Thoracic aorta (tissue), 2 donors: Measurements from ENCODE around the gene DSCAM. TPM values are rescaled to one million over a fixed set of nuclear protein-coding genes. Genes with fewer than 3 reads are reported as not detected.
"Not testable (repeated sequence)": the region's sequence is repeated elsewhere in the genome, so short reads cannot be mapped to it uniquely, and the experiment has no call there.

Source experiments
- ATAC-seq: fragments of 150-250 bp; one replicate; pipeline ENCODE4 v1.8.0; 2017; ENCODE audit warnings: low read depth; ENCODE audit not compliant: insufficient number of reproducible peaks, low FRiP score
- DNase-seq: peaks from one replicate; pipeline ENCODE4 v3.0.0-alpha.2; 2020; ENCODE audit warnings: low spot score
- H3K27ac ChIP-seq, 2 donors: fragments of 200-600 bp; sonication (generic); 1 replicate in 1 of 2; 2 replicates in 1 of 2; pipeline ENCODE4 v1.5.1; 2016; ENCODE audit warnings: mild to moderate bottlenecking in 2 of 2, moderate library complexity in 2 of 2
- H3K27me3 ChIP-seq: fragments of 200-600 bp; sonication (generic); replicated peaks from 2 replicates; pipeline ENCODE4 v1.6.0; 2016; ENCODE audit warnings: mild to moderate bottlenecking; ENCODE audit not compliant: insufficient read depth
- H3K36me3 ChIP-seq: fragments of 200-600 bp; sonication (generic); one replicate; pipeline ENCODE4 v1.5.1; 2016
- H3K4me1 ChIP-seq, 2 donors: fragments of 200-600 bp; sonication (generic); 1 replicate in 1 of 2; 2 replicates in 1 of 2; pipeline versions ENCODE4 v1.5.1 to v1.6.0; 2016; ENCODE audit warnings: low read depth in 2 of 2, mild to moderate bottlenecking in 1 of 2; ENCODE audit not compliant: control insufficient read depth in 1 of 2
- H3K4me3 ChIP-seq: fragments of 200-600 bp; sonication (generic); 2 replicates; pipeline ENCODE4 v1.5.1; 2016; ENCODE audit warnings: mild to moderate bottlenecking
- H3K9me3 ChIP-seq: fragments of 200-600 bp; sonication (generic); 2 replicates; pipeline ENCODE4 v1.5.1; 2016
- CTCF ChIP-seq: fragments of 200-600 bp; sonication (generic); IDR thresholded peaks from one replicate; pipeline ENCODE4 v1.5.1; 2019; ENCODE audit warnings: antibody characterized with exemption
- total RNA-seq, 2 donors: library from RNA; depleted of rRNA; stranded (reverse); fragments of >200 nt; gene quantifications; one replicate each; pipeline versions ENCODE4 v1.1.0 to v1.2.3, GENCODE V29; 2016

The DSCAM gene
- total RNA-seq, 2 donors from 2014 or later = not detected

DNA sequence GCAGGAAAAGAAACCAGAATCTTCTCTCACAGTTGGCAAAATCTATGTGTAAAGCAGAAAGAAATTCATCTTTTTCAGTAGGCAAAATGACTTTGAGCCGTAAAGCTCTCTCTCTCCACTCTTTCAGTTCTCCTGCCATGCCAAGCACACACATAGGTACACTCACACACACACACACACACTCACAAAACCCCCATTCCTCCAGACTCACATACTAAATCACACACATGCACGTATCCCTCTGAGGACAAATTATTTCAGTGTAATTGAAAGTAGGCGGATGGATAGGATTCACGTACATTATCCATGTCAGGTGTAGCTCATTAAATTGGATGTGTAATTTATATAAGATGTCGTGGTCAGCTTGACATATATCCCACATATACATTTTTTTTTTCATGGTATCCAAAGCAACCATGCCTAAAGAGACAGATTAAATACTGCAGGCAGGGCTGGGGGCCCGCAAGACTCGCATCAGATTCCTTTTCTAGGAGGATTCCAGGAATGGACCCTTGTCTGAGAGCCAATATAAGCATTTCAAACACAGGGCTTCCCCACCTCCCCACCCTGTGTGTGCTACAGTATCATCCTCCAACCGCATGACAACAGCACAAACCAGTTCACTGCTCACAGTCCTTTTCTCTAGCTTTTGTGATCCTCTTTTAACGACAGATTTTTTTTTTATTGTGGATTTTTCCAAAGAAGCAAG is 658.9 kb downstream of the DSCAM start:
- no peaks in the 10 kb centered on the region for H3K27me3 ChIP-seq
- no peak overlapping the region for H3K4me3 ChIP-seq
- DNase-seq (no peak), ATAC-seq (no peak)
- H3K36me3 ChIP-seq = no peaks in the 10 kb centered on the region
- TF ChIP-seq CTCF = no peak
- no peak overlapping the region for H3K27ac ChIP-seq
- H3K9me3 ChIP-seq = no peaks in the 10 kb centered on the region
- no peaks in the 10 kb centered on the region for H3K4me1 ChIP-seq

GRCh38 chr21:40187244-40187643 is 659.7 kb downstream of the DSCAM start:
- H3K9me3 ChIP-seq = no peaks in the 10 kb centered on the region
- H3K36me3 ChIP-seq = no peaks in the 10 kb centered on the region
- no peak overlapping the region for H3K4me3 ChIP-seq
- DNase-seq = no peak
- TF ChIP-seq CTCF = no peak
- no peaks in the 10 kb centered on the region for H3K4me1 ChIP-seq
- H3K27ac ChIP-seq = no peak overlapping the region
- no peaks in the 10 kb centered on the region for H3K27me3 ChIP-seq
- ATAC-seq = no peak

DNA sequence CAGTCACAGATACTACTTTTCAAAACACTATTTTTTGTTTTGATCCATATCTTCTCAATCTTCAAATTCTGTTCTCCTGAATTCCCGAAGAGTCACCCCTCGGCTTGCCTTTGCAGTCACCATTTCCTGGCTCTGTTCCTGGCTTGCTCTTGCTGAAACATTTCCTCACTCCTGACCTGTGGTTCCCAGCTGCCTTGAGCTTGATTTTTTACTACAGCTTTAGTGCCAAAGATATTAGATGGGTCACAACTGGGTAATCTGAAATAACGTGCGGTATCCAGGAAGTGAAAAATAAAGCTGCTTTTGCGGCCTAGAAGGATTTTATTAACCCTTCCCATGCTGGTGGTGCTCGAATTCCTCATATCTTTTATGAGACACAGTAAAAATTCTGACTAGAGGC is 660.9 kb downstream of the DSCAM start:
- Histone ChIP-seq H3K27me3 (no peaks in the 10 kb centered on the region), H3K9me3 (no peaks in the 10 kb centered on the region), H3K4me3 (no peak overlapping the region), H3K4me1 (no peaks in the 10 kb centered on the region), H3K36me3 (no peaks in the 10 kb centered on the region), H3K27ac (no peak overlapping the region)
- TF ChIP-seq CTCF = no peak
- DNase-seq = no peak
- ATAC-seq = no peak

GRCh38 chr21:40185208-40185607 is 661.8 kb downstream of the DSCAM start:
- no peak overlapping the region for H3K27ac ChIP-seq
- no peak for TF ChIP-seq CTCF
- no peaks in the 10 kb centered on the region for H3K9me3 ChIP-seq
- no peaks in the 10 kb centered on the region for H3K36me3 ChIP-seq
- no peaks in the 10 kb centered on the region for H3K4me1 ChIP-seq
- DNase-seq (no peak), ATAC-seq (no peak)
- H3K27me3 ChIP-seq = no peaks in the 10 kb centered on the region
- H3K4me3 ChIP-seq = no peak overlapping the region

DNA sequence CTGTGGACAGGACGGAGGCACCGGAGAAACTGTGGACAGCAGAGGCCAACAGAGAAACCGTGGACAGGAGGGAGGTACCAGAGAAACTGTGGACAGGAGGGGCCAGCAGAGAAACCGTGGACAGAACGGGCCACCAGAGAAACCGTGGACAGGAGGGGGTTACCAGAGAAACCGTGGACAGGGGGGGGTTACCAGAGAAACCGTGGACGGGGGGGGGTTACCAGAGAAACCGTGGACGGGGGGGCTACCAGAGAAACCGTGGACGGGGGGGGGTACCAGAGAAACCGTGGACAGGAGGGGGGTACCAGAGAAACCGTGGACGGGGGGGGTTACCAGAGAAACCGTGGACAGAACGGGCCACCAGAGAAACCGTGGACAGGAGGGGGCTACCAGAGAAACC is 664.5 kb downstream of the DSCAM start:
- H3K9me3 ChIP-seq, ATAC-seq, H3K4me1 ChIP-seq, H3K27ac ChIP-seq, DNase-seq, H3K4me3 ChIP-seq, H3K27me3 ChIP-seq, H3K36me3 ChIP-seq: not testable (repeated sequence)

GRCh38 chr21:40179166-40179565 is 667.8 kb downstream of the DSCAM start:
- Histone ChIP-seq H3K4me1 (no peaks in the 10 kb centered on the region), H3K27ac (no peak overlapping the region), H3K36me3 (no peaks in the 10 kb centered on the region), H3K27me3 (no peaks in the 10 kb centered on the region), H3K9me3 (no peaks in the 10 kb centered on the region), H3K4me3 (no peak overlapping the region)
- ATAC-seq (no peak), DNase-seq (no peak)
- no peak for TF ChIP-seq CTCF
